GM12891 (cell line): Measurements from ENCODE around the gene SLC25A39.
"Not testable (repeated sequence)": the region's sequence is repeated elsewhere in the genome, so short reads cannot be mapped to it uniquely, and the experiment has no call there.

Source experiments
- DNase-seq: peaks from one replicate; pipeline ENCODE4 v3.0.0; 2011; ENCODE audit warnings: low spot score; ENCODE audit not compliant: insufficient read length
- FAIRE-seq: peaks from 2 replicates; lab custom pipeline; 2011; peaks lifted over from hg19 to GRCh38; lab: Jason Lieb, UNC
- PAX5 ChIP-seq: IDR thresholded peaks from 2 replicates; pipeline ENCODE4 v1.6.1; 2011; ENCODE audit warnings: low read length, moderate library complexity, mild to moderate bottlenecking; ENCODE audit not compliant: insufficient read depth, severe bottlenecking
- POLR2A ChIP-seq: IDR thresholded peaks from 2 replicates; pipeline ENCODE4 v1.6.1; 2011; ENCODE audit warnings: low read depth, low read length, control low read depth
- POLR2AphosphoS5 ChIP-seq: IDR thresholded peaks from 2 replicates; pipeline ENCODE4 v1.6.1; 2011; ENCODE audit warnings: low read depth, low read length, control low read depth
- POU2F2 ChIP-seq: IDR thresholded peaks from 2 replicates; pipeline ENCODE4 v1.6.1; 2011; ENCODE audit warnings: low read depth, mild to moderate bottlenecking, control low read depth, low read length, moderate library complexity
- SPI1 ChIP-seq: IDR thresholded peaks from 2 replicates; pipeline ENCODE4 v1.6.1; 2011; ENCODE audit warnings: low read depth, low read length, control low read depth
- TAF1 ChIP-seq: IDR thresholded peaks from 2 replicates; pipeline ENCODE4 v1.6.1; 2011; ENCODE audit warnings: low read depth, low read length, control low read depth

Gene SLC25A39

DNA sequence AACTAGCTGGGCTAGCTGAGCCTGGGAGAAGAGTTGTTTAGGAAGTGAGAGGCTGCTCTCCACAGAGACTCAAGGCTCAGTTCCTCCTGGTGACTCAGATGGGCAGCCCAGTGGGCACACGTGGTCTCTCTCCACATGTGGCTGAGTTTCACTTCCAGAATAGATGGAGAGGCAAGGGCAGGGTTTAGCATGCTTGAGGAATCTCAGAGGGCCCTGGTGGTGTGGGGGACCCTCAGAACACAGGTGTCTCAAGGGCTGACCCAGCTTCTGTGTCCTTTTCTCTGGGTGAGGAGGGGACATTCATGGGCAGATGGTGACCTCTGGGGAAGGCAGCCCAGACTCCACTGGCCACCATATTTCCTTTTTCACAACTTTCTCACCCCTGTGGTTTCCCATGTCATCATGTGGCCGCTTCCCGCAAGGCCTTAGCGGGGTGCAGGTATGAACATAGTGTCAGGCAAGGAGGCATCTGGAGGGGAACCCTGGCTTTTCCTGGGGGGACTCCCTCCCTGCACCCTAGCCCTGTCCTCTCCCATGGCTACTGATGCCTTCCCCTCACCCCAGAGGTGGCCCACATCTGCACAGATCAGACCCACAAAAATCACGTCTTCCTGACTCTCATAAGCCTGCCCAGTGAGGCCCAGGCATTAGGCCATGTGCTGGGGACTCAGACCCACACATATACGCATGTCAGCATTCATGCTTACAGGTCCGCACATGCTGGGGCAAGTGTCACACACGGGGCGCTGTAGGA is 23.8 kb upstream of the SLC25A39 start:
- FAIRE-seq (peak; percentile 94), DNase-seq (peak; percentile 71)
- TF ChIP-seq PAX5 (no peak), POLR2AphosphoS5 (no peak; the same call in 1 of the 2 replicates), POU2F2 (peak; percentile 74; the same call in 1 of the 2 replicates), SPI1 (peak; percentile 98), TAF1 (peak; percentile 53), POLR2A (0 out of 2 replicates have a peak, but pooled peaks have one; percentile 45)

DNA sequence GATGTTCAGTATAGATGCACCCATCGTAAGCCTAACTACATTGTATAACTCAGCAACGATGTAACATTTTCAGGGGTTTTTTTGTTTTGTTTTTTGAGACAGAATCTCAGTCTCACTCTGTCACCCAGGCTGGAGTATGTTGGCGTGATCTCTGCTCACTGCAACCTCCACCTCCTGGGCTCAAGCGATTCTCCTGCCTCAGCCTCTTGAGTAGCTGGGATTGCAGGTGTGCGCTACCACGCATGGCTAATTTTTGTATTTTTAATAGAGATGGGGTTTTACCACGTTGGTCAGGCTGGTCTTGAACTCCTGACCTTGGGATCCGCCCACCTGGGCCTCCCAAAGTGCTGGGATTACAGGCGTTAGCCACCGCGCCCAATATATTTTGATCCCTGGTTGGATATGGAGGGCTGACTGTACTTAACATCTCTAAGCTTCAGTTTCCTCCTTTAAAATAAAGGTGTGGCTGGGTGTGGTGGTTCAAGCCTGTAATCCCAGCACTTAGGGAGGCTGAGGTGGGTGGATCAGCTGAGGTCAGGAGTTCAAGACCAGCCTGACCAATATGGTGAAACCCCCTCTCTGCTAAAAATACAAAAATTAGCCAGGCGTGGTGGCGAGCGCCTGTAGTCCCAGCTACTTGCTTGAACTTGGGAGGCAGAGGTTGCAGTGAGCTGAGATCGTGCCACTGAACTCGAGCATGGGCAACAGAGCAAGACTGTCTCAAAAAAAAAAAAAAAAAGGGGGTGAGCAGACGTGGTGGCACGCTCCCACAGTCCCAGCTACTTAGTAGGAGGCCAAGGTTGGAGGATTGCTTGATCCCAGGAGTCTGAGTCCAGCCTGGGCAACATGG is 22.8 kb upstream of the SLC25A39 start:
- peak; percentile 3 for TF ChIP-seq PAX5
- not testable (repeated sequence) for DNase-seq
- peak; percentile 74 for FAIRE-seq

DNA sequence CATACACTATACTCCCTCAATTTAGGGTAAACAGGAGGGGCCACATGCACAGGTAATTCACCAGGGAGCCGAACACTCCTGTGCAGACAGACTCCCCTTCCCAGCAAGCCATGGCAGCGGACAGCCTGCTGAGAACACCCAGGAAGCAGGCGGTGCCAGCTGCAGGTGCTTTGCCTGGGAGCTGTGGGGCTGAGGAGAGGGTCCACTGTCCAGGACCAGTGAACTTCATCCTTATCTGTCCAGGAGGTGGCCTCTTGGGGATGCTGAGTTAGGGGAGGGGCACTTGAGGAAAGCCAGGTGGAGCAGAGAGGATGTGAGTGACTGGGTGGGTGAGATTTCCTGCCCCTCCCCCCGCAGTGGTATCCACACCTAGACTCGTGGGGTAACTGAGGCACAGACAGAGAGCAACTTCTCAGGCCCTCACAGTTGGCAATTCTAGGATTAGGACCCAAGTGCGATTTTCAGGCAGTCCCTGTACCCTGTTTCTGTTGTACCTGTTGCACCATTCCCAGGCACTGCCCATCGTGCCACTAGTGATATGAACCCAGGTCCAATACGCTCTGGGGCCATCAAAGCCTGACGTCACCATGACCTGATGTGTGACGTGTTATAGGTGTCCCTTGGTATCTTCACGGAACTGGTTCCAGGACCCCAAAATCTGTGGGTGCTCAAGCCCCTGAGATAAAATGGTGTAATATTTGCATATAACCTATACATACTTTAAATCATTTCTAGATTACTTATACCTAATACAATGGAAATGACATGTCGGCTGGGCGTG is 21.6 kb upstream of the SLC25A39 start:
- DNase-seq (no peak), FAIRE-seq (peak; percentile 72)
- no peak for TF ChIP-seq TAF1
- no peak for TF ChIP-seq SPI1
- no peak for TF ChIP-seq POLR2A
- TF ChIP-seq POU2F2: no peak
- no peak for TF ChIP-seq PAX5

DNA sequence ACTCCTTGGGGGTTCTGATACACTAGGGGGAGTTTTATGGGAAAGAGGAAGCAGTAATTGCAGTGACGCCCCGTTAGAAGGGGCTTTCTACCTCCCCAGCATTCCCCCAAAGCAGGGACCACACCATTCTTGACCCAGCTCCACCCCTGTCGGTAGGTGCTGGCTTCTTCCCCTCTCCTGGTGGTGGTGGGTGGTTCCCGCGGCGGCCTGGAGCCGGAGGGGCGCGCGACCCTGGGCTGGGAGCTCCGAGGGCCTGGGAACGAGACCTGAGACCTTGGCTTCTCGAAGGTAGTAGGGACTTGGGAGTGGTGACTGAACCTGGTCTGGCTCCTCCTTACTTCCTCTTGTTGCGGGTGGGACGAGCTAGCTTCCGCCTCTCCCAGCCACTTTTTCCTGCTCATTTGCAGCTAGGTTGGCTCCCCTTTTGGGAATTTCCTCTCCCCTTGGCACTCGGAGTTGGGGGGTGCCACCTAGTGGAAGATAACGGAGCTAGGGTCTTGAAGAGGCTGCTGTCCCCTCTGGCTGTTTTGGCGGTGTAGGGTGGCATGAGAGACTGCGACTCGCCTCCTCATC is 20.9 kb upstream of the SLC25A39 start:
- FAIRE-seq: peak; percentile 85
- no peak for DNase-seq
- no peak for TF ChIP-seq PAX5
- peak; percentile 50; the same call in 1 of the 2 replicates for TF ChIP-seq POU2F2

DNA sequence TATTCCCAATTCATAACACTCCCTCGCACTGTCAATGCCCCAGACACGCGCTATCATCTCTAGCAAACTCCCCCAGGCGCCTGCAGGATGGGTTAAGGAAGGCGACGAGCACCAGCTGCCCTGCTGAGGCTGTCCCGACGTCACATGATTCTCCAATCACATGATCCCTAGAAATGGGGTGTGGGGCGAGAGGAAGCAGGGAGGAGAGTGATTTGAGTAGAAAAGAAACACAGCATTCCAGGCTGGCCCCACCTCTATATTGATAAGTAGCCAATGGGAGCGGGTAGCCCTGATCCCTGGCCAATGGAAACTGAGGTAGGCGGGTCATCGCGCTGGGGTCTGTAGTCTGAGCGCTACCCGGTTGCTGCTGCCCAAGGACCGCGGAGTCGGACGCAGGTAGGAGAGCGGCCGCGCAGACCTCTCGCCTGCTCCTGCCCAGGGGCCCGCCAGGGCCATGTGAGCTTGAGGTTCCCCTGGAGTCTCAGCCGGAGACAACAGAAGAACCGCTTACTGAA is 20.4 kb upstream of the SLC25A39 start, which contains the start of gene GRN:
GRN (plus strand) TSS at position 364 of the 515 bp plus-strand sequence. CDS start 3,863 bp downstream, outside the sequence.
- FAIRE-seq (peak; percentile 94), DNase-seq (peak; percentile 81)
- TF ChIP-seq POLR2AphosphoS5 (peak; percentile 81; the same call in 1 of the 2 replicates), POLR2A (peak; percentile 91), TAF1 (peak; percentile 71), POU2F2 (peak; percentile 33; the same call in 1 of the 2 replicates), SPI1 (peak; percentile 43), PAX5 (no peak)

DNA sequence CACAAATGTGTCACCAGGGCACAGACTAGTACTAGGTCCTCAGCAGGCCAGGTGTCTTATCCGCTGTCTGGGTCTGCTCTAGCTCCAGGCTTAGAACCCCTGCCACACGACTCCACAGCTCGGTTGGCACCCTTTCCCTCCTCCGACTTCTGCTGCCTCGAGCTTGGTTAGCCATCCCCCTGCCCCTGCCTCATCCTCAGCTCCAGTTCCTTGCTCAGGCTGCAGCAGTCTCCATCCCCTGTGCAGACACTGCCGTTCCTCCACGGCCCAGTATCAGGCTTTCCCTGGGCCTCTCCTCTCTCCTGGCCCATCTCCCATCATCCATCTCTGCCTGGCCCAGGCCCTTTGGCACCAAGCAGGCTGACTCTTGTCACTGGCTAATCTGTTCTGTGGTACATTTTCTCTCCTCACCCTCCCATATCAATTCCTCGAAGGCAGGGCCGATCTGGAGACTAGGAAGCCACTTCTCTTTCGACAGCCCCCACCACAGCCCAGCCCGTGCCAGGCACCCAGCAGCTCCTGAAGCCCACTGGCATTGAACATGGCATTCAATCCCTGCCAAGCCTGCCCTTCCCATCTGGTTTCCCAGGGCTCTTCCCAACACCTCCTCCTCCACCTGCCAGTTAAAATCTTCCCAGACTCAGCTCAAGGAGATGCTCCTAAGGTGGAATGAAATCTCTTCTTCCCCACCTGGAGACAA is 19.0 kb upstream of the SLC25A39 start:
- DNase-seq: no peak
- no peak for TF ChIP-seq POLR2A
- no peak for TF ChIP-seq PAX5
- no peak for TF ChIP-seq SPI1
- no peak for TF ChIP-seq TAF1
- TF ChIP-seq POU2F2: no peak
- no peak for TF ChIP-seq POLR2AphosphoS5
- no peak for FAIRE-seq

DNA sequence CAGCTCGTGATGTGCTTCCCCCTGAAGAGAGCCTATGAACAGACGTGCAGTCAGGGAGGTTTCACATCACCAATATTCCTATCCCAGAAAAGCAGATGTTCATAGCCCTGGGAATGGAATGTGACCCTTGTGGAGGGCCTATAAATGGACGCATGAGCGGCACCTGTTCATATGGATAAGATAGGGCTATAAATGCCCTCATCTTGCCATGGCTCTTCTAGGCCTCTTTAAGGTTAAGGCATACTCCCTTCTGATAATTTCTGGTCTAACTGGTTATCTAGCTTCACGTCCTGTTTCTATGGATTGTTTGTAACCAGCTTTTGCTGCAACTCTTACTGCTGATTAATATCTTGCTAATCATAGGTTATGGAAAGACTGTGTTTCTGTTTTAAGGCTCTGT is 15.9 kb upstream of the SLC25A39 start:
- FAIRE-seq, DNase-seq: not testable (repeated sequence)

DNA sequence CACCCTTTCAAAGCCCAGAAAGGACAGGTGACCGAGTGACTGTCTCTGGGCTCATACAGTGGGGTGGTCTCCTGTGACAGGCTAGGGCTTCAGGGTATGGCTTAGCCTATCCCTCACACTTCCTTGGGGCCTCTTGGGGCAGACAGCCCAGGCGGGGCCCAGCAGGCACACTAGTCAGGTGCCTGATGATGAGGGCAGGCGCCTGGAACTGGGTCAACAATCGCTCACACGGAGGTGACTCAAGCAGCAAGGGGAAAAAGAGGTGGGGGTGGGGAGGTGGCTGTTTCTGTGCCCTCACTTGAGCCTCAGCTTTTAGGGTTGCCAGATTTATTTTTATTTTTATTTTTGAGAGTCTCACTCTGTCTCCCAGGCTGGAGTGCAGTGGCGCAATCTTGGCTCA is 14.1 kb upstream of the SLC25A39 start:
- FAIRE-seq (no peak), DNase-seq (no peak)
- TF ChIP-seq POLR2AphosphoS5 (no peak), SPI1 (no peak), POLR2A (no peak), POU2F2 (no peak), PAX5 (no peak), TAF1 (no peak)

DNA sequence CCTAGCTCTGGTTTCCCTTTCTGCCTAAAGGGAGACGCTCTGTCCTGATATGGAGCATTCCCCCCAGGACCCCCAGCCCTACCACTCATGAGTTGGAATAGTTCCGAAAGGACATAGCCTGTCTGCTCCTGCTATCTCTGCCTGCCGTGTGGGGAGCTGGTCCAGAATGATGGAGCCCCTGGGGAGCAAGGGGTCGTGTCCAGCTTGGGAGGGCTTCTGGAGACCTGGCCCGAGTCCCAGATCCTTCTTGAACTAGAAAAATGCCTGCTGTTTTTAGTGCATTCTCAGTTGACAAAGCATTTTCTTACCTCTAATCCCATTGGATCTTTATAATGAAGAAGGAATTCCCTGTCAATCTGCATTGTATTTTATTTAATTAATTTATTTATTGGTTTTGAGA is 11.3 kb upstream of the SLC25A39 start:
- FAIRE-seq (no peak), DNase-seq (no peak)
- TF ChIP-seq POLR2AphosphoS5 (no peak), POLR2A (no peak), POU2F2 (no peak), TAF1 (no peak), PAX5 (no peak), SPI1 (no peak)
